ENCODE data around the gene CREB3.

Gene CREB3

GRCh38 chr9:35708146-35708545 is 24.3 kb upstream of the CREB3 start:
- Histone ChIP-seq H2AK5ac (ENCODE audit: low read length) (no peak overlapping the region), H2BK12ac (ENCODE audit: low read length) (no peak overlapping the region), H3K18ac (ENCODE audit: low read length) (no peak overlapping the region), H3K79me1 (ENCODE audit: low read length) (no peaks in the 10 kb centered on the region), H2BK120ac (ENCODE audit: insufficient read depth, low read length, poor library complexity) (no peak overlapping the region), H3K9me3 (ENCODE audit: insufficient read depth, low read depth, low read length) (peaks cover 1% of the 10 kb centered on the region), H4K12ac (ENCODE audit: low read depth, low read length) (no peak overlapping the region), H3K4me3 (ENCODE audit: low read depth, low read length) (no peak overlapping the region), H3K27me3 (ENCODE audit: insufficient read depth, low read length) (no peaks in the 10 kb centered on the region), H3K9ac (ENCODE audit: low read length) (no peak overlapping the region), H3K79me2 (ENCODE audit: control insufficient read depth, insufficient read depth, low read length, poor library complexity) (no peaks in the 10 kb centered on the region), H3K4me2 (ENCODE audit: low read length) (no peak overlapping the region), H2AFZ (ENCODE audit: insufficient read depth, low read length, poor library complexity) (no peak overlapping the region), H3K14ac (ENCODE audit: low read length) (no peak overlapping the region), H4K8ac (ENCODE audit: low read depth, low read length) (no peak overlapping the region), H3K4me1 (ENCODE audit: control insufficient read depth in 1 of 2, insufficient read depth in 2 of 2, low read length in 2 of 2) (no peaks in the 10 kb centered on the region), H3K27ac (ENCODE audit: low read depth, low read length) (no peak overlapping the region), H3K4ac (ENCODE audit: low read depth, low read length) (no peak overlapping the region), H2BK5ac (ENCODE audit: low read depth, low read length, poor library complexity) (no peak overlapping the region), H3K36me3 (ENCODE audit: control insufficient read depth in 1 of 2, insufficient read depth in 2 of 2, low read length in 2 of 2) (peaks cover 80 to 84% of the 10 kb centered on the region in 2 experiments), H3K23ac (ENCODE audit: low read length) (no peak overlapping the region), H4K91ac (ENCODE audit: low read depth, low read length) (no peak overlapping the region)
- WGBS (ENCODE audit: extremely low coverage, insufficient coverage, insufficient read length), result no CpG with 5 or more reads among the region's 4 CpGs
- DNase-seq, result no peak

- Histone ChIP-seq H4K12ac (ENCODE audit: low read depth, low read length) (no peak overlapping the region), H3K36me3 (ENCODE audit: control insufficient read depth in 1 of 2, insufficient read depth in 2 of 2, low read length in 2 of 2) (peaks cover 70 to 76% of the 10 kb centered on the region in 2 experiments), H3K4me2 (ENCODE audit: low read length) (no peak overlapping the region), H3K27ac (ENCODE audit: low read depth, low read length) (no peak overlapping the region), H4K91ac (ENCODE audit: low read depth, low read length) (no peak overlapping the region), H3K79me1 (ENCODE audit: low read length) (no peaks in the 10 kb centered on the region), H2AK5ac (ENCODE audit: low read length) (no peak overlapping the region), H3K4ac (ENCODE audit: low read depth, low read length) (no peak overlapping the region), H2BK12ac (ENCODE audit: low read length) (no peak overlapping the region), H2BK120ac (ENCODE audit: insufficient read depth, low read length, poor library complexity) (no peak overlapping the region), H2AFZ (ENCODE audit: insufficient read depth, low read length, poor library complexity) (no peak overlapping the region), H3K79me2 (ENCODE audit: control insufficient read depth, insufficient read depth, low read length, poor library complexity) (no peaks in the 10 kb centered on the region), H3K23ac (ENCODE audit: low read length) (no peak overlapping the region), H3K4me1 (ENCODE audit: control insufficient read depth in 1 of 2, insufficient read depth in 2 of 2, low read length in 2 of 2) (no peaks in the 10 kb centered on the region), H4K8ac (ENCODE audit: low read depth, low read length) (no peak overlapping the region), H3K18ac (ENCODE audit: low read length) (no peak overlapping the region), H2BK5ac (ENCODE audit: low read depth, low read length, poor library complexity) (no peak overlapping the region), H3K9me3 (ENCODE audit: insufficient read depth, low read depth, low read length) (no peaks in the 10 kb centered on the region), H3K27me3 (ENCODE audit: insufficient read depth, low read length) (no peaks in the 10 kb centered on the region), H3K9ac (ENCODE audit: low read length) (no peak overlapping the region), H3K4me3 (ENCODE audit: low read depth, low read length) (no peak overlapping the region), H3K14ac (ENCODE audit: low read length) (no peak overlapping the region)
- DNase-seq, result no peak
- WGBS (ENCODE audit: extremely low coverage, insufficient coverage, insufficient read length), result no CpG with 5 or more reads among the region's 7 CpGs
Measured at GRCh38 chr9:35710818-35711500, 21.5 kb upstream of the CREB3 start.

DNA sequence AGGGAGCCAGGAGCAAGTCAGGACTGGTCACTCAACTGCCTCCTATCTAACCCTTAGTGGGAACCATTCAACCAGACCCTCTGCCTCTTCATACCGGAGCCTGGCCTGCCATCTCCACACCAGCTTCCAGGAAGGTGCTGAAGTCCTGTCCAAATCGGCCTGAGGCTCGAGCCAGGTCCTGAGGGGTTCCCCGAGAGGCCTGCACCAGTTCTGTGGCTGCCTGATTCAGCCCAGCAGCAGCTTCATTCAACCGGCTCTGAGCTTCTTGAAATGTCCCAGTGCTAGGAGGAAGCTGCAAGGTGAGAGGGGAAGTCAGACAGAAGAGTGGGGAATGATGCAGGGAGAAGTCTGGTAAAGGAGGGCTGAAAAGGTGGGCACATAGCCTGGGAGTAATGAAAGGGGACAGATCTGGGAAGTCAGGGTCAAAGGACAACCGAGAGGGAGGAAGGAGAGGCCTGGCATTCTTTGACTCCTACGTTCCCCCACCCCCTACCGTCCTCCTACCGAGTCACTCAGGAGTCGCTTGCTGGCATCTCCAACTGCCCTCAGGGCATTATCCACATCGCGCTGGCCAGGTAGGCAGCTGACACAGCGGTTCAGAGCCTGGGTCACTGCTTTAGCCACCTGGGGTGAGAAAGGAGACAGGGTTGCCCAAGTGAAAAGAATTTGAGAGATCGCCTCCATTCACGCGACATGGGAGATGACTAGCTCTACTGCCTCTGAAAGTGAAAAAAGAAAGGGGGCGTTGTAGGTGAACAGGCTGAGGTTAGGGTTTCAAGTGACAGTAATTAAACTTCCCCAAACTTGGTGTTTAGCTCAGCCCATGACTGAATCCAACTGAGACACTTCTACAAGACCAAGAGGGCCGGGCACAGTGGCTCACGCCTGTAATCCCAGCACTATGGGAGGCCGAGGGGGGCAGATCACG is 20.7 kb upstream of the CREB3 start:
- no peaks in the 10 kb centered on the region for H3K9me3 ChIP-seq (ENCODE audit: insufficient read depth, low read depth, low read length)
- H2BK120ac ChIP-seq (ENCODE audit: insufficient read depth, low read length, poor library complexity), result no peak overlapping the region
- no peak overlapping the region for H3K23ac ChIP-seq (ENCODE audit: low read length)
- no peaks in the 10 kb centered on the region for H3K27me3 ChIP-seq (ENCODE audit: insufficient read depth, low read length)
- no peaks in the 10 kb centered on the region for H3K79me2 ChIP-seq (ENCODE audit: control insufficient read depth, insufficient read depth, low read length, poor library complexity)
- no peak overlapping the region for H2AK5ac ChIP-seq (ENCODE audit: low read length)
- no peak overlapping the region for H4K91ac ChIP-seq (ENCODE audit: low read depth, low read length)
- H3K9ac ChIP-seq (ENCODE audit: low read length), result no peak overlapping the region
- H3K4me3 ChIP-seq (ENCODE audit: low read depth, low read length), result no peak overlapping the region
- no peak overlapping the region for H4K12ac ChIP-seq (ENCODE audit: low read depth, low read length)
- H3K4me1 ChIP-seq (ENCODE audit: control insufficient read depth in 1 of 2, insufficient read depth in 2 of 2, low read length in 2 of 2), result no peaks in the 10 kb centered on the region
- no peak overlapping the region for H3K27ac ChIP-seq (ENCODE audit: low read depth, low read length)
- H2BK12ac ChIP-seq (ENCODE audit: low read length), result no peak overlapping the region
- H3K4ac ChIP-seq (ENCODE audit: low read depth, low read length), result no peak overlapping the region
- no peak overlapping the region for H3K4me2 ChIP-seq (ENCODE audit: low read length)
- no CpG with 5 or more reads among the region's 21 CpGs for WGBS (ENCODE audit: extremely low coverage, insufficient coverage, insufficient read length)
- no peak overlapping the region for H2AFZ ChIP-seq (ENCODE audit: insufficient read depth, low read length, poor library complexity)
- H3K18ac ChIP-seq (ENCODE audit: low read length), result no peak overlapping the region
- H4K8ac ChIP-seq (ENCODE audit: low read depth, low read length), result no peak overlapping the region
- peaks cover 66 to 75% of the 10 kb centered on the region in 2 experiments for H3K36me3 ChIP-seq (ENCODE audit: control insufficient read depth in 1 of 2, insufficient read depth in 2 of 2, low read length in 2 of 2)
- no peak overlapping the region for H2BK5ac ChIP-seq (ENCODE audit: low read depth, low read length, poor library complexity)
- H3K79me1 ChIP-seq (ENCODE audit: low read length), result no peaks in the 10 kb centered on the region
- no peak overlapping the region for H3K14ac ChIP-seq (ENCODE audit: low read length)
- peak; percentile 77 to 85 for DNase-seq

GRCh38 chr9:35712762-35713400 is 19.6 kb upstream of the CREB3 start:
- Histone ChIP-seq H3K79me1 (ENCODE audit: low read length) (no peaks in the 10 kb centered on the region), H3K36me3 (ENCODE audit: control insufficient read depth in 1 of 2, insufficient read depth in 2 of 2, low read length in 2 of 2) (peaks cover 67 to 75% of the 10 kb centered on the region in 2 experiments), H2AFZ (ENCODE audit: insufficient read depth, low read length, poor library complexity) (no peak overlapping the region), H2AK5ac (ENCODE audit: low read length) (no peak overlapping the region), H3K79me2 (ENCODE audit: control insufficient read depth, insufficient read depth, low read length, poor library complexity) (no peaks in the 10 kb centered on the region), H3K9ac (ENCODE audit: low read length) (no peak overlapping the region), H4K91ac (ENCODE audit: low read depth, low read length) (no peak overlapping the region), H2BK5ac (ENCODE audit: low read depth, low read length, poor library complexity) (no peak overlapping the region), H2BK120ac (ENCODE audit: insufficient read depth, low read length, poor library complexity) (no peak overlapping the region), H3K4me2 (ENCODE audit: low read length) (no peak overlapping the region), H3K23ac (ENCODE audit: low read length) (no peak overlapping the region), H3K4me3 (ENCODE audit: low read depth, low read length) (no peak overlapping the region), H3K18ac (ENCODE audit: low read length) (no peak overlapping the region), H3K4me1 (ENCODE audit: control insufficient read depth in 1 of 2, insufficient read depth in 2 of 2, low read length in 2 of 2) (no peaks in the 10 kb centered on the region), H3K27me3 (ENCODE audit: insufficient read depth, low read length) (no peaks in the 10 kb centered on the region), H3K9me3 (ENCODE audit: insufficient read depth, low read depth, low read length) (no peaks in the 10 kb centered on the region), H3K27ac (ENCODE audit: low read depth, low read length) (no peak overlapping the region), H3K14ac (ENCODE audit: low read length) (no peak overlapping the region), H4K8ac (ENCODE audit: low read depth, low read length) (no peak overlapping the region), H3K4ac (ENCODE audit: low read depth, low read length) (no peak overlapping the region), H4K12ac (ENCODE audit: low read depth, low read length) (no peak overlapping the region), H2BK12ac (ENCODE audit: low read length) (no peak overlapping the region)
- DNase-seq, result no peak
- no CpG with 5 or more reads among the region's 11 CpGs for WGBS (ENCODE audit: extremely low coverage, insufficient coverage, insufficient read length)

All from trophoblast cell (in vitro differentiated cells and primary cell).